GM18511 (cell line): ENCODE data around the gene BANK1.

Experiments used
- ATAC-seq: cut with Tn5 transposase; IDR thresholded peaks from one replicate; pipeline ENCODE4 v1.9.1; 2021; ENCODE audit warnings: mild to moderate bottlenecking, moderate library complexity; ENCODE audit not compliant: unreplicated experiment

The BANK1 gene

DNA sequence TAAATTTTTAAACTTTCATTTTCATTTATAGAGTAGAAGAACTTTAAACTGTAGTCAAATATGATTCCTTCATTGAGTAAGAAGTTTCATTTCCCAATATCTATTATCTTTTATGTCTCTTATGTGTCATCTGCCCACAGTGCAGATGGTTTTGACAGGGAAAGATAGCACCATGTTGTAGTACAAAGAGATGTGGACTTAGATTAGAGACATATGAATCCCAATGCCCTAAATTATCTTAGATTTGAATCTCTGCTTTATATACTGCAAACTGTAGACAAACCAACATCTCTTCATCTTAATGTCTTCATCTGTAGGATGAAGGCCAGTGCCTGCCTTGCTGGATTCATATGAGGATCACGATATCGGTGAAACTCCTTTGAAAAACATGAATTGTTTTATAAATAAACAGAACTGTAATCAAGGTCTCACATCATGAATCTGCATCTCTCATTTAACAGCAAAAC, 217.5 kb downstream of the BANK1 start:
- ATAC-seq, result peak; percentile 96

DNA sequence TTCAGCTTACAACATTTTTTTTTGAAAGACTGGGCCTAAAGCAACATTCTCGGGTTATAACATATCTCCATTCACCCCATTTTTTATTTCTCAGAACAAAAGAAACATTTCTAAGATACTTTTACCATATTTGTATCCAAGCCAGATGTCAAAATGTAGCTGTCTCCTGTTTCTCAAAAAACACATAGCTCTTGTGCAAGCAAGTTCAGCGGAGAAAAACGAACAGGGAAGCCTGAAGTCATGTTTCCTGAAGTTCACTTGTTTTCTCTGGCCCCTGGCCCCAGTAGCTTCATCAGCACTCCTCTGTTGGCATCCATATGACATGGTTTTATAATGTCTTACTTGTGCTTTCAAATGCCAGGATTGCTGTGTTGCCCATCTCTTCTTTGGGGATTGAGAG, 218.2 kb downstream of the BANK1 start:
- no peak for ATAC-seq

DNA sequence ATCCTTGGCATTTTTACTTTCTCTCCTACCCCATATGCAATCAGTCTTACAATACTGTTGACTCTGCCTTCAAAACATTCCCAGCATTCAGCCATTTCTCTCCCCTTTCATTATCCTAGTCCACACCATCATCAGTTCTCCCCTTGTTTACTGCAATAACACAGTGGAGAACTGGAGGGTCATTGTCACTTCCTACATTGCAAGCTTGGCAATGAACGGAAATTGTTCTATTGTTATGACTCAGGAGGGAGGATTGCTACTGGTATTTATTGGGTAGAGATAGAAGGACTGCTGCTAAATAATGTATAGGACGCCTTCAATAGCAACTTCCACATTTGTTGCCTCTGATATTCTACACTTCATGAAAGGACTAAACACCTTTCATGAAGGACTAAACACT, 231.8 kb downstream of the BANK1 start:
- no peak for ATAC-seq

DNA sequence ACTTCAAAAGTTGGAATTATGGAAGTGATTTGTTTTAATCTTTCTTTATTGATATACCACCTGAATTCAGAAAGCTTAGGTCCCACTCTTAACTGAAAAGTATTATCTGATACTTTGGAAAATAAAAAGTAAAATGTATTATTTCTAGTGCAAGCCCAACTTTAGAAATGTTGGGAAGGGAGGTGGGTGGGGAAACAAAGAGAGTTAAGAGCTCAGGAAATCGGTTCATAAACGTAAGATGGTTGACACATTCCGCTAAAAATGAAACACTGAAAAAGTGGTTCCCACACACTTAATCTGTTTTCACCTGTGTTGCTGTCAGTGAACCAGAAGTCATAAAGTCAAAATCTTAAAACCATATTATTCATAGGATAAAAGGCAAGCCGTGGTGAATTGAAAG, 237.4 kb downstream of the BANK1 start:
- ATAC-seq, result no peak

DNA sequence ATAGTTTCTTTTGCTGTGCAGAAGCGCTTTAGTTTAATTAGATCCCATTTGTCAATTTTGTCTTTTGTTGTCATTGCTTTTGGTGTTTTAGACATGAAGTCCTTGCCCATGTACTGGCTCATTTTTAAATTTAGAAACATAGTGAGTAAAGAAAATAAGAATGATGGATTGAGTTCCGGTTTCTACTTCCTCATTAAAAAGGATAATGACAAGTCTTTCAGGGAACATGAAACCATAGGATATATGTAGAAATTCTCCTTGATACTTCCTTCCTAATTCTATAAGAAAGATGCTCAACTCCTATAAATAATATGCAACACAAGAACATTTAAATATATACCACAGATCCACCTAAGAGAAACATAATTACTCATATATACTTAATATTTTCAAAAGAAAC, 240.9 kb downstream of the BANK1 start:
- no peak for ATAC-seq

DNA sequence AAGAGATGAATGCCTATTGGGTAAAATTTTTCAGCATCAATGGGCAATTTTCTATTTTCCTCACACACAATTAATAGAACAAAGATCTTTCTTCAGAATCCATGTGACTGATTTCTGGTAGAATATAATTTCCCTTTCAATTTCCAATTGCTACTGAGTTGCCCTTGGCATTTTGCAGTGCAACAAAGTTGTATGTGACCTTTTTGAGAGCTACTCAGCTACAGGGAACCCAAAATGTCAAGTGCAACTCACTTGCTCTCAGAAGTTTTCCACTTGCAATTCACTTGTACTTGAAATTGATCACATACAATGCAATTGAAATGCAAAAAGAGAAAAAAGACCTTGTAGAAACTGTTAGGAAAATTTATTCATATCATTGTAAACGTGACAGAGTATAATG, 245.5 kb downstream of the BANK1 start:
- ATAC-seq, result no peak

DNA sequence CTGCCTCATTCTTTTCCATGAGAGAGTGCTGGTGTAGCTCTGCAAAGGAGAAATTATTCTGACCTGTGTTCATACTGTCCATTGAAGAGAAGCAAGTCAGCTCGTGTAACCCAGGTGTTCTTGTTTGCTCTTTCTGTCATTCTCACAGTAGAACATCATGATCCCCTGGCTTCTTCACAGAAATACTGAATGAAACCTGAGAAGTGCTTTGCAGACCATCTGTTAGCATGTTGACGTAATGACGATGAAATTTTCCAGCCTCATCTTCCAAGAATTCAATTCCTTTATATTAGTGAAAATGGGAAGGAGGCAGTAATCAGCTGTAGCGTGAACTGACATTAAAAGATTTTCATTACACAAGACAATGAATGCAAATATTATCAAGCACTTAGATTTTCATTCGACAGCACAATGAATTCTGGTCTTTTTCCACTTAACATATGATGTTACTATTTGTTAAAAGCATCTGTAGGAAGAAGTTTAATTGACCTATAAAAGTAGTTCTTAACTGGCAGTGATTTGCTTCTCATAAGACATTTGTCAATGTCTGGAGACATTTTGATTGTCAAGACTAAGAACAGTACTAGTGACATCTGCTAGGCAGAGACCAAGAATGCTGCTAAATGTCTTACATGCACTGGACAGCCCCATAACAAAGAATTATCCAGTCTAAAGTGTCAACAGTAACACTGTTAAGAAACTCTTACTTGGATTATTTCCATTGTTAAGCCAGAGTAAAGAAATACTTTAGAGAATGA, 246.3 kb downstream of the BANK1 start:
- ATAC-seq, result no peak

DNA sequence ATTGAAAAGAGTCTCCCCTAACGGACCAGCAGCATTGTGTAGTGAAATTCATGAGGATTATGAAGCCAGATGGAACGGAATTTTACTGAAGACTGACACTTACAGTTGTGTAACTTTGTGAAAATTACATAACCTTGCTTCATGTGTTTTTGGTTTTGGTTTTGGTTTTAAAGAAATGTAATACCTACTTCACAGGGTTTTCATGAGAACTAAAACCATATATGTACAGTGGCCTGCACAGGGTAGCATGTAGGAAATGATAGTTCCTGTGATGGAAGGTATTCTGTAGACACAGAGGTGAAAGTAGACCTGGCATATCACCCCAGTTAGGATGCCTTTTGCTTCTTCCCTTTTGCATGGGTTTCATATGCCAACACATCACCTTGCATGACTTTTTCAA, 247.0 kb downstream of the BANK1 start:
- ATAC-seq, result peak; percentile 62

DNA sequence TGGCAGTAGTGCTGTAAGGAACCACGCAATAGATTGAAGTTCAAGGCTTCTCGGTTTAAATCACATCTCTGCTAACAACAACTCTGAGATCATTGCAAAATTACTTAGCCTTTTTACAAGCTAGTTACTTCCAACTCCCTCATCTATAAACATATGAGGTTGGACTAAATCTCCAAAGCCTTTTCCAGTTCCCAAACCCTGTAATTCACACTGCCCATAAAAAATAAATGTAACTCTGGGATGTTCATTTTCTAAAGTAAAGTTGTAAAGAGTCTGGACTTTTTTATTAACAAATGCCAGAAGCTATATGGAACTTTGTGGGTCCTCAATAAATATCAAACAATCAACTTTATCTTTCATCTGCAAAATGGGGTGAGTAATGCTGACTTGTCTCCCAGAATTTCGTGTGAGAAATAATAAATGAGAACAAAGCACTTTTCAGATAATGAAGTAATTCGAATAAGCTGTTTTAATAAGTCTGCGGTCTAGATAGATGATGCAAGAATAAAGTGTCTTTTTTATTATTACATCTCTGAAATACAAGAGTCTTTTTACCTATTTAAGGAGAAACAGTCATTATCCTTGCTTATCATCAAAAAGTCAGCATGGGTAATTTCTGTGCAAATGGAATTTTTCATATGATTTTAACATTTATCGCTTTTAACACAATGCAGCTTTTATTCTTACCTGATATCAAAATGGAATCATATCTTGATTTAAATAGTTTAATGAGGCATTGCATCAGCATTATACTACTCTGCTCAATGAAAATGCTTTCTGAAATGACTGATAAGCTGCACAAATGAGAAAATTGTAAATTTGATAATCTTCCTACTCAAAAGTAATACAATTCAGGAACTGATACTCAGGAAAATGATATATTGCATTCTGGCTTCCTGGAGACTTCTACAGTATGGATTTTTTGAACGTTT, 252.6 kb downstream of the BANK1 start:
- ATAC-seq, result no peak

DNA sequence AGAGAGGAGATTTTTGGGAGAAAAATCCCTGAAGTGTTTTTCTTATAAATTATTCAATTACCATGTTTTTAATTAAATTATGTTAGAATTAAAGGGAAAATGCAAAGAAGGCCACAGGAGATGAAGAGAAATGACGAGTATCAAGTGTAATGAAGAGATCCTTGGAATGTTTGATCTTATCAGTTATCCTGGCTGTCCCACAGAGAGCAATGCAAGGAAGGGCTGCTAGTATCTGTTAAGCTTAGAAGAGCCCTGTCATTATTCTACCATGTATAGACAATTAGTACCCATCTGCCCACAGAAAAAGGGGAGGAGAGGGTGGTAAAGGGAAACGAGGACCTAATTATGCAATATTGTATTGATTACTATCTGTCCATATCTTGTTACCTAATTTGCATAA, 257.1 kb downstream of the BANK1 start:
- ATAC-seq, result no peak

DNA sequence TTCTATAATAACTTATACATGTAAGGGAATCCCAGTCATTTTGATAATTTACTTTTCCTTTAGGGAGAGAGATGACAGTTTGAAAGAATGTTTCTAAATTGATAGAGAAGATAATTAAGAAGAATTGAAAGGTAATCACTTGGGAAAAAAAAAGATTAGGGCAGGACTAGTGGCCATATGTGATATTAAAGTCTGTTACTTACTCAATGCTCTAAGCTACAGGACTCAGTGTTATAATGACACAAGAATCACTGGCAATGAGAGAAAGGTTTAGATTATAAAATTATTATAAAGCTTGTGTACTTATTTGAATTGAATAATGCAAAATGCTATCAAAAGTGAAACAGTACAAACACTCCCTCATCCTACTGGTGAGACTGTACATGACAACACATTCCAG, 265.3 kb downstream of the BANK1 start:
- no peak for ATAC-seq

DNA sequence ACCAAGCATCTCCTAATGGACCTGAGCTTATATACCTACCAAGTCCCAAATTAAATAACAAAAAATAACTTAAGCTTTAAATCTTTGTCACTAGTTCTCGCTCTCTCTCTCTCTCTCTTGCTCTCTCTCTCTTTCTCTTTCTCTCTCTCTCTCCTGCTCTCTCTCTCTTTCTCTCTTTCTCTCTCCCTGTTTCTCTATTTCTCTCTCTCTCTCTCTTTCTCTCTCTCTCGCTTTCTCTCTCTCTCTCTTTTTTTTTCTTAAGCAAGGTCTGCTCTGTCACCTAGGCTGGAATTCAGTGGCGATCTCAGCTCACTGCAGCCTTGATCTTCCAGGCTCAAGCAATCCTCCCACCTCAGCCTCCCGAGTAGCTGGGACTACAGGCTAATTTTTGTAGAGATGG, 266.6 kb downstream of the BANK1 start:
- ATAC-seq, result no peak

DNA sequence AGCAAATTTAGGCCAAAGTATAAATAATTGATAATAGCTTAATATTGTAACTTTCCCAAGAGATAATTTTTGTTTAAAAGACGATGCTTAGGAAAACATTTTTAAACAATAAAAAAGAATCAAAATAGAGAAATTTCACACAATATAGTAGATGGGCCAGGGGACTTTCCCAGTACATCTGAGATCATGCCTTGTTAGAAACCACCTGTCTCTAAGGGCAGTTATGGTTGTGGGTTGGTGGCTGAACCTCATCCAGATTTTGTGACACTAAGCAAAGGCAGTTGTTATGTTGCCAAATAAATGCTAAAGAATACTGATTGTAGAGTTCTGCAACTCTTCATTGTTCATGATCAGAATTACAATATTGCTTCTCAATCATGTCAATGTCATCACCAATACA, 270.6 kb downstream of the BANK1 start:
- peak; percentile 92 for ATAC-seq

DNA sequence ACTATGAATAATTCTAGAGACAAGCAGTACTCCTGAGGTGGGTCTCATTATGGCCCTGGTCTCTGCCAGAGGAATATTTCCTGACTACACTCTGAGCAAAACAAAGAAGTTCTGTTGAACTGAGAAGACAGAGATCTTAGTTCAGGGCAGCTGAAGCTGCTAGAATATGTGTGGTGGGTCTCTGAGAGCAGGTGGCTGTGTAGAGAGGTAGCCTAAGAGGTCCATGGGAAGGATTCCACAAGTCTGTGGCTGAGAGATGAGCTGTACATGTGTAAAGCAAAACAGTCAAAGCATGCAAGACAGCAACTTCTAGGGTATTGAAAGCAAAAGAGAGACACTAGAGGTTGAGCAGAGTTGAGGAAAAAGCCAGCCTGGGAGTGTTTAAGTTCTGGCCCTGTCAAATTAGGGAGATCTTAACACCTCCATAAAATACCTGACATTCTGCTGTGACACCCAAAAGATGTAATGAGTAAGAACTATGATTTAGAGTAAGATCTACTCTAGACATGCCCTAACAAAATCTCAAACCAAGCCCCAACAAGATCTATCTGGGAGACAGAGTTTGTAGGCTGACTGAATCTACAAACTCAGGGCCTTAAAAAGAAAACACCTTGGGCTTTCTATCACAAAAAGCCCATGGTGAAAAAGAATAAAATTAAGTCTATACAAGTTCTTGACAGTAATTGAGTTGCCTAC, 274.4 kb downstream of the BANK1 start:
- ATAC-seq, result no peak

DNA sequence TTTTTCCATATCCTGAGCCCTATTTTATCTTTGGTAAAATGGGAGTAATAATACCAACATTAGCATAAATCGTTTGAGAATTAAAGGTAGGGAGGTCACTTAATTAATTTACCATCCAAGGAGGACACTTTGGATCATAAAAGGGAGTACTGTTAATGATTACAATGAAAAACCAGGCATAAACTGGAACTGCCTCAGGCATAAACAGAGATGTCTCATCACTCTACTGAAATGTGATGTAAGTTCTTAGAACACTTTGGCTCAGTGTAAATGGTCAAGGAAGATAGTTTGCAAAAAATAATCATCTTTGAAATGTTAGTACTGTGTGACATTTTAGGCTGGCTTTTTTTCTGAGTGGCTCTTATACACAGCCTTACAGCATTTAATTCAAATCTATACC, 286.1 kb downstream of the BANK1 start:
- ATAC-seq, result no peak

DNA sequence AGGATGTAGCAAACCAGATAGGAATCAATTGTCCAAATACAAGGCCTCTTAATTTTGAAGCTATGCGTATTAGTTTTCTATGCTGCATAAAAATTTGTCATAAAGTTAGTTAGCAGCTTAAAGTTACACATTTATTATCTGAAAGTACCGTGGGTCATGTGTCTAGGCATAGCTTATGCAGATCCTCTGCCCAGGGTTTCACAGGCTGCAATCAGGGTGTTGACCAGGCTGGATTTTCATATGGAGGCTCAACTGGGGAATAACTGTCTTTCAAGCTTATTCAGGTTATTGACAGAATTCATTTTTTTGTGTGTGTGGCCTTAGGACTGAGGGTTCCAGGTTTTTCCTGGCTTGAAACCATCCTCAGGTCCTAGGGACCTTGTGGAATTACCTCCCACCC, 289.7 kb downstream of the BANK1 start:
- ATAC-seq, result no peak

DNA sequence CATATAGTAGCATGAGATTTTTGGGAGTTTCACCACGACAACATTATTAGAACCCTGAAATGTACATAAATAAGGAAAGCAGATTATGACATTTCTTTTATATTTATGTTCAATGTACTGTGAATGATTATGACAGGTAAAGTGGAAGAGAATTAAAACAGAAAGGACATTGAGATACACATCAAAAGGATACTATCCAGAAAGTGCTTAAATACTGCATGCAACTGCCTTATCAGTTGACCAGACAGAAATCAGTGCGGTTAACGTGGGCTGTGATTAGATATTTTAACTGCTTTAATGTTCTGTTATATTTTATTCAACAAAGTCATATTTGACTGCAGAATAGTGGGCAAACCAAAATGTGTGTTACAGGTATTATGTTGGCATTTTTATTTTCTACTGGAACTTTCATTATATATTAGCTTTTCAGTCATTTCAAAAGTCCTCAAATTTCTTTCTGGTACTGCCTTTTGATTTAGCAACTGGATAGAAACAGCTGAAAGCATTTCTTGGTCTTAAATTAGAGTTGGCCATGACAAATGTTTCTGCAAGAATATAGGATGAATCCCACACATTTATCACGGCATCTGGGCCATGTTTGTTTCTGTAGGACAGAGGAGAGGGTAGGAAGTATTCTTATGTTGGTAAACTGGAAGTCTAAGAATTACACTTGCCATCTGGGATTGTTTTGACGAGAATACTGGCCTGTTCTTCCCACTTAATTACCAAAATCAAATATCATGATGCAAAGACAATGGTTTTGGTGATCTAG, 299.5 kb downstream of the BANK1 start:
- ATAC-seq, result no peak

DNA sequence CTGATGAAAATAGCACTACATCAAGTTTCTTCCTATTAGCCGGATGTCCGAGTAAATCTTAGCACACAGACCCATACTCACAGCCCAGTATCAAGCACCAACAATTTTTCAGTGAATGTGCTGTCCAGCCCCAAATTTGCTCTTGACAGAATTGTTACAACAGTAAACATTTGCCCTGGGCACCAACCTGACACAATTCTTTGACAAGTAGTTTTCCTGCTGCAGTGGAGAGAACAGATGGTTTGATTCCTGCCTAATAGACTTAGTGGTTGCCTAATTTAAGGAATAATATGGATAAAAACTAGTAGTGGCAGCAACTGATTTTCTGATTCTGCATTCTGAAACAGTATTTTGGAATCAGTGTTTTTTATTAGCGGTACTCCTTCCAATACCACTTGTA, 301.1 kb downstream of the BANK1 start:
- ATAC-seq, result no peak

DNA sequence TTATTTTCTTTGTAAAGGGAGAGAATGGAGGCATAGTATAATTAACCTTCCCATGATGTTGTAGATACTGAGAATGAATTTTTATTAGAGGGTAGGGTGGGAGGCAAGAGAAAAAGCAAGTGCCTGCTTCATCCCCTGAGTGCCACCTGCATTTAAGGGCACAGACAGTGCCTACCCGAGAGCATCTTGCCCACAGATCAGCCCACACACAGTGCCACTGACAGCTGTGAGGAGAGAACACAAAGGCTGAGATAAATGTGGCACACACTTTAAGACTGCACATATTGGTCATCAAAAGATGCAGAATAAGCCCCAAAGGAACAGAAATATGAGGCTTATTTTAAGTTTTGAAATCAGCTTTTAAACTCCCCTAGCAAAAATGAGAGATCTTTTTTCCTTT, 304.0 kb downstream of the BANK1 start:
- no peak for ATAC-seq

DNA sequence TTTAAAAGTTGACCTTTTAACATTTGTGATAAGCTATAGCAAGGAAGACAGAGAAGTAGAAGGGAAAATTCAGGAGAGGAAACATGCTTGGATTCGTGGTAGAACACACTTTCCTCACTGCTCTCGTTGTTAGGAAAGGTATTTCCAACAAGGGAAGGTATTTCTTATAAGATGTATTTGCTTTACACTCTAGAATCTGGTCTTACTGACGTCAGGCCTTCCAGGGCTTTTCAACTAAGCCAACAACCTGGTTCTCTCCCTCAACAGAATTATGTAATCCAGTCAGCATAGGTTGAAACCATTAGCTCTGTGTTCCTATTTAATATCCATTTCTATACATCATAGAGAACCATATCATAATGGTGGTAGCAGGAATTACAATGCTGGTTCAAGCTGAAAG, 312.8 kb downstream of the BANK1 start:
- no peak for ATAC-seq

DNA sequence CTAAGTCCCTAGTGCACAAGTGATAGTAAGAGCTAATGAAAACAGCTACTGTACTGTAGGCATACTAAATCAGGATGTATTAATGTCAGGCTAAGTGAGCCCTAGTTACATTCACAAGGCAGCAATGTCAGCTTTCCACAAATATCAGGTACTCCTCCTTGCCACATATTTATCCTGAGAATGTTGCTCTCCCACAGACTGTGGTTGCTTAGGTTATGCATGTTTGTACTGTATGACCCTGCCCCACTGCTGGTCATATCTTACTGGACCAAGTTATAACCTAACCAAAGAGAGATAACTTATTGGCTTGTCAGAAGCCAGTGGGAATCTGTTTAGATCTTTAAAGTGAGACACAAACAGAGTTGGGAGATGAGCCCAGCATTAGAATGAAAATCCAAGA, 313.7 kb downstream of the BANK1 start:
- no peak for ATAC-seq
